GM23338 (cell line): ENCODE results near the gene RNF223. TPM values are rescaled to one million over a fixed set of nuclear protein-coding genes. Genes with fewer than 3 reads are reported as not detected.

Experiments
- ATAC-seq: fragments of 200-7000 bp; cut with Tn5 transposase; 3 replicates; pipeline ENCODE4 v1.9.1; 2020
- DNase-seq: peaks from one replicate; pipeline ENCODE4 v3.0.0-alpha.2; 2015; ENCODE audit warnings: low spot score
- H2AFZ ChIP-seq: fragments of 200-600 bp; sonication (generic); 2 replicates; pipeline ENCODE4 v1.8.0; 2016; ENCODE audit warnings: antibody characterized with exemption, mild to moderate bottlenecking, moderate library complexity
- H3F3A ChIP-seq: fragments of 200-600 bp; sonication (generic); replicated peaks from 2 replicates; pipeline ENCODE4 v1.8.0; 2017; ENCODE audit warnings: antibody characterized with exemption, mixed run types, low read depth
- H3K27ac ChIP-seq: fragments of 200-600 bp; sonication (generic); 2 replicates; pipeline ENCODE4 v1.6.1; 2016; ENCODE audit warnings: low read depth
- H3K27me3 ChIP-seq: fragments of 200-600 bp; sonication (generic); 2 replicates; pipeline ENCODE4 v1.8.0; 2016; ENCODE audit warnings: mild to moderate bottlenecking, mixed run types, moderate library complexity; ENCODE audit not compliant: insufficient read depth
- H3K36me3 ChIP-seq: fragments of 200-600 bp; sonication (generic); 2 replicates; pipeline ENCODE4 v1.8.0; 2016; ENCODE audit warnings: mild to moderate bottlenecking; ENCODE audit not compliant: insufficient read depth
- H3K4me1 ChIP-seq: fragments of 200-600 bp; sonication (generic); 2 replicates; pipeline ENCODE4 v1.8.0; 2016; ENCODE audit warnings: mild to moderate bottlenecking, moderate library complexity; ENCODE audit not compliant: insufficient read depth
- H3K4me2 ChIP-seq: fragments of 200-600 bp; sonication (generic); 2 replicates; pipeline ENCODE4 v1.7.1; 2017; ENCODE audit warnings: mixed run types
- H3K4me3 ChIP-seq: fragments of 200-600 bp; sonication (generic); 2 replicates; pipeline ENCODE4 v1.6.1; 2016; ENCODE audit warnings: mixed run types
- H3K79me2 ChIP-seq: fragments of 200-600 bp; sonication (generic); replicated peaks from 2 replicates; pipeline ENCODE4 v1.8.0; 2017; ENCODE audit warnings: mild to moderate bottlenecking; ENCODE audit not compliant: insufficient read depth
- H3K9me2 ChIP-seq: fragments of 200-600 bp; sonication (generic); 2 replicates; pipeline ENCODE4 v1.8.0; 2017; ENCODE audit not compliant: insufficient read depth
- H4K20me1 ChIP-seq: fragments of 200-600 bp; sonication (generic); replicated peaks from 2 replicates; pipeline ENCODE4 v1.8.0; 2017; ENCODE audit warnings: mild to moderate bottlenecking; ENCODE audit not compliant: insufficient read depth
- H3K27ac Mint-ChIP-seq: 2 replicates; pipeline ENCODE4 v1.8.0; 2020; ENCODE audit warnings: inconsistent platforms, mild to moderate bottlenecking, moderate library complexity, mixed read lengths
- H3K27me3 Mint-ChIP-seq: 3 replicates; pipeline ENCODE4 v1.8.0; 2022; ENCODE audit warnings: low read depth, mild to moderate bottlenecking, moderate library complexity, mixed read lengths, inconsistent platforms; ENCODE audit not compliant: insufficient read depth, poor library complexity
- H3K36me3 Mint-ChIP-seq: 3 replicates; pipeline ENCODE4 v1.8.0; 2021; ENCODE audit warnings: low read depth, mild to moderate bottlenecking, inconsistent platforms, moderate library complexity, mixed read lengths
- H3K4me1 Mint-ChIP-seq: 3 replicates; pipeline ENCODE4 v1.8.0; 2020; ENCODE audit warnings: mild to moderate bottlenecking, inconsistent platforms, mixed read lengths
- H3K4me3 Mint-ChIP-seq: 3 replicates; pipeline ENCODE4 v1.8.0; 2021; ENCODE audit warnings: moderate library complexity, mild to moderate bottlenecking, inconsistent platforms, mixed read lengths
- H3K9me3 Mint-ChIP-seq: 3 replicates; pipeline ENCODE4 v1.8.0; 2020; ENCODE audit warnings: moderate library complexity, mild to moderate bottlenecking, inconsistent platforms, mixed read lengths
- CREB1 ChIP-seq: fragments of 250-450 bp; sonication (Bioruptor Pico); IDR thresholded peaks from 2 replicates; pipeline ENCODE4 v1.5.0; 2020; ENCODE audit warnings: low read depth, mild to moderate bottlenecking, moderate library complexity
- CTCF ChIP-seq, 2 experiments: fragments of 200-600 bp in 1 of 2; sonication (generic) in 1 of 2; conservative IDR thresholded peaks; 2 replicates each; pipeline versions ENCODE4 v1.5.1 to v1.6.1; 2016 to 2017; ENCODE audit warnings: antibody characterized with exemption in 2 of 2, low read depth in 2 of 2, mild to moderate bottlenecking in 2 of 2, moderate library complexity in 1 of 2
- ETS1 ChIP-seq: IDR thresholded peaks from 2 replicates; pipeline ENCODE4 v1.6.1; 2016; ENCODE audit warnings: antibody characterized with exemption
- EZH2 ChIP-seq: fragments of 200-600 bp; sonication (generic); IDR thresholded peaks from one replicate; pipeline ENCODE4 v1.8.0; 2017; ENCODE audit warnings: antibody characterized with exemption, mild to moderate bottlenecking, low read depth; ENCODE audit not compliant: unreplicated experiment
- EZH2phosphoT487 ChIP-seq: fragments of 200-600 bp; sonication (generic); IDR thresholded peaks from one replicate; pipeline ENCODE4 v1.8.1; 2018; ENCODE audit warnings: antibody characterized with exemption; ENCODE audit not compliant: unreplicated experiment
- POLR2AphosphoS5 ChIP-seq: IDR thresholded peaks from 2 replicates; pipeline ENCODE4 v1.6.1; 2016; ENCODE audit warnings: antibody characterized with exemption, low read depth
- REST ChIP-seq: IDR thresholded peaks from one replicate; pipeline ENCODE4 v1.6.1; 2018; ENCODE audit warnings: antibody characterized with exemption; ENCODE audit not compliant: unreplicated experiment
- ZNF114 ChIP-seq: fragments of 250-450 bp; sonication (Bioruptor Pico); IDR thresholded peaks from 2 replicates; pipeline ENCODE4 v1.5.0; 2020; ENCODE audit warnings: mild to moderate bottlenecking, moderate library complexity
- ZNF331 ChIP-seq: fragments of 250-450 bp; sonication (Bioruptor Pico); IDR thresholded peaks from 2 replicates; pipeline ENCODE4 v1.5.0; 2020; ENCODE audit warnings: low read depth, mild to moderate bottlenecking, moderate library complexity
- ZNF462 ChIP-seq: fragments of 250-450 bp; sonication (Bioruptor Pico); IDR thresholded peaks from 2 replicates; pipeline ENCODE4 v1.5.0; 2020; ENCODE audit warnings: mild to moderate bottlenecking, moderate library complexity
- polyA plus RNA-seq: library from polyadenylated mRNA; unstranded; fragments of >200 nt; fragmentation: Nextera tagmentation; extraction: Ambion mirVana; gene quantifications from 2 replicates; pipeline ENCODE4 v1.2.1, GENCODE V29; 2016
- total RNA-seq: library from RNA; depleted of rRNA; stranded (reverse); fragments of >200 nt; shearing (Covaris generic); gene quantifications from 2 replicates; pipeline ENCODE4 v1.2.3, GENCODE V29; 2014

The RNF223 gene
- total and polyA plus RNA-seq, 2 experiments from 2014 or later = not detected

GRCh38 chr1:1046243-1046642 lies 27.9 kb downstream of the RNF223 start (continued):
- no peak for TF ChIP-seq CTCF (conservative IDR thresholded peaks at IDR 0.05; ENCODE audit: low read depth in 2 of 2)

GRCh38 chr1:1045129-1045528 lies 29.0 kb downstream of the RNF223 start:
- DNase-seq (no peak), ATAC-seq (no peak)
- Histone ChIP-seq H4K20me1 (peaks cover 4% of the 10 kb centered on the region; the same call in 1 of the 2 replicates), H3K9me2 (no peaks in the 10 kb centered on the region), H3K4me2 (no peak overlapping the region), H2AFZ (no peak overlapping the region), H3K36me3 (no peaks in the 10 kb centered on the region), H3K4me3 (no peak overlapping the region), H3K4me1 (no peaks in the 10 kb centered on the region; the same call in 1 of the 2 replicates), H3K79me2 (no peaks in the 10 kb centered on the region), H3K27me3 (peaks cover 3% of the 10 kb centered on the region), H3K27ac (no peak overlapping the region), H3F3A (no peaks in the 10 kb centered on the region)
- Mint-ChIP-seq H3K4me3 (no peak overlapping the region), H3K27ac (no peak overlapping the region), H3K4me1 (no peaks in the 10 kb centered on the region), H3K27me3 (peaks cover 10% of the 10 kb centered on the region), H3K9me3 (no peaks in the 10 kb centered on the region), H3K36me3 (peaks cover 18% of the 10 kb centered on the region)
- TF ChIP-seq POLR2AphosphoS5 (no peak), ZNF462 (CRISPR knock-in tag) (no peak), ZNF331 (no peak), EZH2 (no peak), EZH2phosphoT487 (no peak), REST (no peak), ZNF114 (CRISPR knock-in tag) (no peak), ETS1 (no peak), CREB1 (CRISPR knock-in tag) (no peak), CTCF (conservative IDR thresholded peaks at IDR 0.05; ENCODE audit: low read depth in 2 of 2) (no peak)
